Neural cell (in vitro differentiated cells): ENCODE data around the gene KLHL9. TPM values are rescaled to one million over a fixed set of nuclear protein-coding genes. Genes with fewer than 3 reads are reported as not detected.

Source experiments
- H2AFZ ChIP-seq: fragments of 200-600, 300-800 bp; sonication (generic), shearing (Covaris generic); 2 replicates; pipeline ENCODE4 v1.6.0; 2014; ENCODE audit warnings: low read depth, mild to moderate bottlenecking, antibody characterized with exemption, low read length, moderate library complexity
- H3F3A ChIP-seq: fragments of 200-600 bp; shearing (Covaris generic); 2 replicates; pipeline ENCODE4 v1.6.1; 2016; ENCODE audit warnings: mild to moderate bottlenecking, moderate library complexity, mixed read lengths, antibody characterized with exemption, low read length; ENCODE audit not compliant: insufficient read depth, poor library complexity, severe bottlenecking
- H3K27ac ChIP-seq: fragments of 200-600, 300-800 bp; sonication (generic), shearing (Covaris generic); 2 replicates; pipeline ENCODE4 v1.5.1; 2014; ENCODE audit warnings: mild to moderate bottlenecking, low read length, moderate library complexity
- H3K27me3 ChIP-seq: fragments of 300-800, 200-600 bp; sonication (generic), shearing (Covaris generic); 2 replicates; pipeline ENCODE4 v1.6.0; 2014; ENCODE audit warnings: mild to moderate bottlenecking, low read depth, low read length, moderate library complexity; ENCODE audit not compliant: insufficient read depth
- H3K36me3 ChIP-seq: fragments of 300-800, 200-600 bp; sonication (generic), shearing (Covaris generic); 2 replicates; pipeline ENCODE4 v1.5.1; 2014; ENCODE audit warnings: mild to moderate bottlenecking, antibody characterized with exemption, low read length, moderate library complexity; ENCODE audit not compliant: insufficient read depth
- H3K4me2 ChIP-seq: fragments of 300-800, 200-600 bp; sonication (generic), shearing (Covaris generic); 2 replicates; pipeline ENCODE4 v1.6.0; 2014; ENCODE audit warnings: mild to moderate bottlenecking, low read length
- H3K4me3 ChIP-seq: fragments of 300-800, 200-600 bp; sonication (generic), shearing (Covaris generic); 2 replicates; pipeline ENCODE4 v1.5.1; 2014; ENCODE audit warnings: mild to moderate bottlenecking, low read length, moderate library complexity
- H3K79me2 ChIP-seq: fragments of 200-600 bp; shearing (Covaris generic); replicated peaks from 2 replicates; pipeline ENCODE4 v1.6.0; 2014; ENCODE audit warnings: mild to moderate bottlenecking, low read length, moderate library complexity; ENCODE audit not compliant: insufficient read depth
- H3K9ac ChIP-seq: fragments of 300-800, 200-600 bp; sonication (generic), shearing (Covaris generic); 2 replicates; pipeline ENCODE4 v1.6.1; 2016; ENCODE audit warnings: mild to moderate bottlenecking, low read length, mixed read lengths
- H3K9me2 ChIP-seq: fragments of 200-600 bp; shearing (Covaris generic); 2 replicates; pipeline ENCODE4 v1.6.1; 2016; ENCODE audit warnings: mild to moderate bottlenecking, low read length, mixed read lengths; ENCODE audit not compliant: insufficient read depth
- H3K9me3 ChIP-seq: fragments of 200-600, 300-800 bp; sonication (generic), shearing (Covaris generic); 2 replicates; pipeline ENCODE4 v1.6.1; 2016; ENCODE audit warnings: mild to moderate bottlenecking, mixed run types, low read length, moderate library complexity, mixed read lengths
- H4K20me1 ChIP-seq: fragments of 200-600 bp; shearing (Covaris generic); 2 replicates; pipeline ENCODE4 v1.6.1; 2016; ENCODE audit warnings: mild to moderate bottlenecking, mixed run types; ENCODE audit not compliant: insufficient read depth
- CTCF ChIP-seq: fragments of 450-650 bp; IDR thresholded peaks from 2 replicates; pipeline ENCODE4 v1.5.1; 2014; ENCODE audit warnings: antibody characterized with exemption, mild to moderate bottlenecking, moderate library complexity; ENCODE audit not compliant: poor library complexity, severe bottlenecking
- EP300 ChIP-seq: fragments of 450-650 bp; conservative IDR thresholded peaks from 2 replicates; pipeline ENCODE4 v1.6.1; 2014; ENCODE audit warnings: antibody characterized with exemption, mild to moderate bottlenecking, moderate library complexity; ENCODE audit not compliant: poor library complexity, severe bottlenecking
- EZH2 ChIP-seq: fragments of 200-600, 300-800 bp; shearing (Covaris generic), sonication (generic); IDR thresholded peaks from 2 replicates; pipeline ENCODE4 v1.6.1; 2014; ENCODE audit warnings: antibody characterized with exemption, low read length, borderline replicate concordance, mild to moderate bottlenecking; ENCODE audit not compliant: insufficient read depth, poor library complexity, severe bottlenecking
- MXI1 ChIP-seq: fragments of 450-650 bp; conservative IDR thresholded peaks from 2 replicates; pipeline ENCODE4 v1.6.1; 2014; ENCODE audit warnings: antibody characterized with exemption, mild to moderate bottlenecking; ENCODE audit not compliant: poor library complexity, severe bottlenecking
- POLR2AphosphoS5 ChIP-seq: IDR thresholded peaks from 2 replicates; pipeline ENCODE4 v1.6.1; 2012
- RAD21 ChIP-seq: fragments of 450-650 bp; conservative IDR thresholded peaks from 2 replicates; pipeline ENCODE4 v1.6.1; 2014; ENCODE audit warnings: antibody characterized with exemption, mild to moderate bottlenecking, moderate library complexity
- REST ChIP-seq: IDR thresholded peaks from 2 replicates; pipeline ENCODE4 v1.6.1; 2012; ENCODE audit warnings: borderline replicate concordance
- SMC3 ChIP-seq: fragments of 450-650 bp; conservative IDR thresholded peaks from 2 replicates; pipeline ENCODE4 v1.6.1; 2014; ENCODE audit warnings: antibody characterized with exemption, mild to moderate bottlenecking, moderate library complexity; ENCODE audit not compliant: poor library complexity
- TAF1 ChIP-seq: IDR thresholded peaks from 2 replicates; pipeline ENCODE4 v1.6.1; 2012; ENCODE audit warnings: low read depth
- polyA plus RNA-seq: library from polyadenylated mRNA; depleted of rRNA; stranded (reverse); fragments of >200 nt; gene quantifications from 2 replicates; pipeline ENCODE4 v1.2.3, GENCODE V29; 2014

The KLHL9 gene
- polyA plus RNA-seq, 1 donor from 2014 or later: 40.9 TPM

GRCh38 chr9:21281275-21281674, 53.9 kb downstream of the KLHL9 start:
- Histone ChIP-seq H2AFZ (no peak overlapping the region), H3F3A (no peaks in the 10 kb centered on the region), H3K9me3 (no peaks in the 10 kb centered on the region), H4K20me1 (no peaks in the 10 kb centered on the region), H3K36me3 (no peaks in the 10 kb centered on the region), H3K4me3 (no peak overlapping the region), H3K27me3 (no peaks in the 10 kb centered on the region), H3K9me2 (no peaks in the 10 kb centered on the region), H3K79me2 (no peaks in the 10 kb centered on the region), H3K9ac (no peak overlapping the region), H3K4me2 (no peak overlapping the region), H3K27ac (no peak overlapping the region)
- TF ChIP-seq REST (no peak), POLR2AphosphoS5 (no peak), MXI1 (no peak), CTCF (no peak), RAD21 (no peak), SMC3 (no peak), EZH2 (no peak), EP300 (no peak), TAF1 (no peak)

Other genes starting within 250 kb of the KLHL9 start
- not detected in 2 replicates for gene IFNW1, start 193.6 kb downstream of the KLHL9 start, polyA plus RNA-seq
- not detected in 2 replicates for gene IFNA21, start 168.7 kb downstream of the KLHL9 start, polyA plus RNA-seq
- gene IFNA4, start 147.8 kb downstream of the KLHL9 start, polyA plus RNA-seq: not detected in 2 replicates
- gene IFNA7, start 133.2 kb downstream of the KLHL9 start, polyA plus RNA-seq: not detected in 2 replicates
- gene IFNA10, start 128.3 kb downstream of the KLHL9 start, polyA plus RNA-seq: not detected in 2 replicates
- gene IFNA16, start 118.1 kb downstream of the KLHL9 start, polyA plus RNA-seq: not detected in 2 replicates
- gene IFNA17, start 107.2 kb downstream of the KLHL9 start, polyA plus RNA-seq: not detected in 2 replicates
- not detected in 2 replicates for gene IFNA14, start 95.4 kb downstream of the KLHL9 start, polyA plus RNA-seq
- gene IFNA5, start 30.1 kb downstream of the KLHL9 start, polyA plus RNA-seq: not detected in 2 replicates
- not detected in 2 replicates for gene IFNA6, start 15.5 kb upstream of the KLHL9 start, polyA plus RNA-seq
- gene IFNA13, start 32.7 kb upstream of the KLHL9 start, polyA plus RNA-seq: not detected in 2 replicates
- gene IFNA2, start 50.0 kb upstream of the KLHL9 start, polyA plus RNA-seq: not detected in 2 replicates
- not detected in 2 replicates for gene IFNA8, start 73.7 kb upstream of the KLHL9 start, polyA plus RNA-seq
- not detected in 2 replicates for gene IFNA1, start 105.0 kb upstream of the KLHL9 start, polyA plus RNA-seq
- gene IFNE, start 146.9 kb upstream of the KLHL9 start, polyA plus RNA-seq: not detected in 2 replicates